Cerebellar cortex (tissue), 1 donor: ENCODE results near the gene TRIM25.

ENCODE experiments used
- DNase-seq: peaks from one replicate; pipeline ENCODE4 v3.0.0-alpha.2; 2015; ENCODE audit warnings: low spot score

Gene TRIM25

GRCh38 chr17:56866076-56866475, 47.8 kb downstream of the TRIM25 start:
- DNase-seq: no peak

GRCh38 chr17:56863974-56864373, 49.9 kb downstream of the TRIM25 start:
- DNase-seq: no peak

GRCh38 chr17:56861899-56862298, 52.0 kb downstream of the TRIM25 start:
- DNase-seq: no peak

DNA sequence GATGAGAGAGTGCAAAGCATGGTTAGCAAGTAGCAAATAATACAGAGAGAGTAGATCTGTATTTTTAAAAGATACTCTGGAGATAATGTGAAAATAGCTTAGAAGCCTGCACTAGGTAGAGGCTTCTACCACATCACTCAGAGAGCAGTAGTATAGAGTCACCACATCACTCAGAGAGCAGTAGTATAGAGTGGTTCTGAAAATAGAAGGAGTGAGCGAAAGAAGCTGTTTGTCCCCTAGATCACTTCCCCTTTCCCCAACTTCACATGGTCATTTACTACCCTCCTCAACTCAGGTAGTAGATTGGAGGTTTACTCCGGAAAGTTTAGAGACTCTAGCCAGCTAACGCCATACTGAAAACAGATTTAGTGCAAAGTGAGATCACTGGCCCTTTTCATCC, 62.8 kb downstream of the TRIM25 start:
- DNase-seq: no peak

GRCh38 chr17:56850591-56850990, 63.3 kb downstream of the TRIM25 start:
- no peak for DNase-seq

- no peak for DNase-seq
Observed at GRCh38 chr17:56849131-56849530, 64.7 kb downstream of the TRIM25 start.

GRCh38 chr17:56847106-56847505, 66.7 kb downstream of the TRIM25 start:
- no peak for DNase-seq

GRCh38 chr17:56845934-56846333, 67.9 kb downstream of the TRIM25 start:
- DNase-seq: no peak

- no peak for DNase-seq
Observed at GRCh38 chr17:56842577-56842976, 71.3 kb downstream of the TRIM25 start.

GRCh38 chr17:56838687-56839086, 75.2 kb downstream of the TRIM25 start:
- no peak for DNase-seq
